IMR-90 (cell line): Measurements from ENCODE around the gene MYO1A.

Source experiments
- CHD1 ChIP-seq: IDR thresholded peaks from 2 replicates; pipeline ENCODE4 v1.6.1; 2012; ENCODE audit warnings: low read depth, low read length, improper control_type of control experiment
- RAD21 ChIP-seq: IDR thresholded peaks from 2 replicates; pipeline ENCODE4 v1.6.1; 2012; ENCODE audit warnings: low read length, improper control_type of control experiment

- TF ChIP-seq RAD21 (no peak), CHD1 (no peak; the same call in 1 of the 2 replicates)
Measured at GRCh38 chr12:57078519-57079404, 28.8 kb upstream of the MYO1A start, which contains the start of gene NEMP1.
